ENCODE data around the gene RAP2A.
A peak's percentile ranks its signal among the peaks of the same experiment; 100 is the strongest.

RAP2A gene

GRCh38 chr13:97448503-97449251, 14.7 kb downstream of the RAP2A start:
- no peak for DNase-seq (ENCODE audit: low read depth)

- DNase-seq (ENCODE audit: low read depth), result no peak
Measured at GRCh38 chr13:97454699-97455098, 20.7 kb downstream of the RAP2A start.

- DNase-seq (ENCODE audit: low read depth), result no peak
Measured at GRCh38 chr13:97456047-97456446, 22.1 kb downstream of the RAP2A start.

GRCh38 chr13:97459215-97459777, 25.3 kb downstream of the RAP2A start:
- DNase-seq (ENCODE audit: low read depth), result no peak

DNA sequence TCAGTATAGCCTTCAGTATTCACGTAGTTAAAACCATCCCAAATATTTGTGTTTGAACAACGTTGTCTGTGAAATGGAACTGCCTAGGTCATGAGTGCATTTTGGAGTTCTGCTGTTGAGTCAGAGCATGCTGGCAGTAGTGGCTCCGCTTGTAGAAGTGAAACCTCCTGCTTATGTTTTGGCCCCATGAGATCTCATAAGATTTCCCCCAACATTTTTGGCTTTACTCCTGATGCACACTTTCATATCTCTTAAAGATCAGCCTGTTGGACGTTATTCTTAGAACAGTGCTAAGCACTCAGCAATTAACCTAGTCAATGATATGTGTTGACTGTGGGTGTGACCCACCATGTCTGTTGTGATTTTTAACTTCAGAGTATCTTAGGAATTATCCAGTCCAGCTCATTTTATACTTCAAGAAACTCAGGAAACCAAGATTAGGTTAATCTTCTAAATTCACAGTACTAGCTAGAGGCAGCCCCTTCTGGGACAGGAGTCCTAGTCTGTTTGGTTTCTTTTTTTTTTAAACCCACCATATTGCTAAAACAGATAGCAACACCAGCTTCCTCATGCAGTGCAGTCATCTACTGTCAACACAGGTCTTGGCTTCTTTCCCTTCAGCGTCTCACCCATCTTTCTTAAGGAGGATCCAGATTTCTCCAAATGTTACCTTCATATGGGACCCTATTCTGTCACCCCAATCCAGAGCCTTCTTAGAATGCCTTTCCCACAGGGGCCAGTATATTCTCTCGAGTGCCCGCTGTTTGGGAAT, 26.2 kb downstream of the RAP2A start:
- peak; percentile 30 for DNase-seq (ENCODE audit: low read depth)

DNA sequence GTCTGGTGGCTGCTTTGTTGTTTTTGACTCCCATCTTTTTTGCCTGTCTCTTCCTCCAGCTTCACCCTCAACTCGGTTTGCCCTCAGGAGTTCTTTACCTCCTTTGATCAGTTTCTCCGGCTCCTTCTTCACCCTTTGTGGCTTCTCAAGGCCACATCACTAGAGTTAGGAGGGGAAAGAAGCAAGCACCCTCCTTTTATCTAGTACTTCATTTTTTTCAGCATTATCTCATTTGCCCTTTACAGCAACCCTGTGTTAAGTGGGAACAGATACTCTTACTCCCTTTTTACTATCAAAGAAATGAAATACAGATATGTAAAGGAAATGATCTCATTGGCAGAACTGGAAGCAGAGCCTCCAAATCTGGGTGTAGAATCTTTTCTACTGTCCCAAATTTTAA, 26.9 kb downstream of the RAP2A start:
- no peak for DNase-seq (ENCODE audit: low read depth)

GRCh38 chr13:97464561-97464960, 30.6 kb downstream of the RAP2A start:
- DNase-seq (ENCODE audit: low read depth), result no peak

DNA sequence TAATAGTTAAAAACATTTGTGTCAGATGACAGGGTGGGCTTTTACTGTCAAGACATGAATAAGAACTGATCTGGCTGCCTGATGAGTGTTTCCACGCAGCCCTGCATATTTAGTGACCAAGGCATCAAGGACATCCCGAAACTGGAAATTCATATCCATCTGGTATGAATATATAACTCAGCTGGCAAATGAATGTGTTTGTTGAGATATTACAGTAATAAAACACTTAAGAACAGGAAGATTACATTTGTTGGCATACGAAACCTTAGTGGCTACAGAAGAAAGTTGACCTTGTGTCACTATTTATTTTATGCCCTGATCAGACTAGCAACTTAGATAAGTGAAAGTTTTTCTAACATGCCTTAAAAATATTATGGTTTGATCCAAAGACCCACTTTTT, 32.8 kb downstream of the RAP2A start:
- DNase-seq (ENCODE audit: low read depth), result no peak

- DNase-seq (ENCODE audit: low read depth), result peak; percentile 17
Measured at GRCh38 chr13:97468331-97468730, 34.4 kb downstream of the RAP2A start.

DNA sequence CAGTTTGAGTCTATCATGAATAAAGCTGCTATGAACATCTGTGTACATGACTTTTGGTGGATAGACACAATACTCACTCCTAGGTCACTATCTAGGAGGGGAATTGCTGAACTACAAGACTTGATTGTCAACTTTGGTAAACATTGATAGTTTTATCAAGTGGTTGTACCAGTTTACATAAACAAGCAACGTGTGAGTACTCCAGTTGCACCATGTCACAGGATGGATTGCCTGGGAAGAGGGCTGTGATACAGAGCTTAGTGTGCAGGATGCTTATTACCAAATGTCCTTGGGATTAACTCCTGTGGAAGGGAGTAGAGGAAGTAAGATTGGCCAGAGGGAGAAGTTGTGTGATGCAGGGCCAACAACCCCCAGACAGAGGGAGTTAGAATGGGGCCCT, 37.7 kb downstream of the RAP2A start:
- no peak for DNase-seq (ENCODE audit: low read depth)

- DNase-seq (ENCODE audit: low read depth), result no peak
Measured at GRCh38 chr13:97474349-97474980, 40.5 kb downstream of the RAP2A start.

GRCh38 chr13:97475011-97475410, 41.0 kb downstream of the RAP2A start:
- no peak for DNase-seq (ENCODE audit: low read depth)

GRCh38 chr13:97477844-97478243, 43.9 kb downstream of the RAP2A start:
- DNase-seq (ENCODE audit: low read depth), result no peak

DNA sequence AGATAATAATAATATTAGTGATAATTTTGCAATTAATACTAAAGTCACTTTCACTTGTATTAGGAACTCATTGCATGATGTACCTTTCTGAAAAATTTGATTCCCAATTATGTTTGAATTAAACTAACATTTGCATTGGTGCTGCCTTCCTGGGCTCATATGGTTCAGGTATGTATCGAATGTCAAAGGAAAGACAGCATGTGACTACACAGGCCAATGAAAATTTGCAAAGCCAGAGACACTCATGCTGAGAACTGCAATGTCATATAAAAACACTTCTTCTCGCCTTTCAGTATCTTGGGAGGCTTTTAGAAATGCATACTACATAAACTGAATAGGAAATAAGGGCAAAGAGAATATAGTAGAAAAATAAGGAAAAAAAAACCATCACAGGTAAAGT, 44.3 kb downstream of the RAP2A start:
- DNase-seq (ENCODE audit: low read depth), result no peak

DNA sequence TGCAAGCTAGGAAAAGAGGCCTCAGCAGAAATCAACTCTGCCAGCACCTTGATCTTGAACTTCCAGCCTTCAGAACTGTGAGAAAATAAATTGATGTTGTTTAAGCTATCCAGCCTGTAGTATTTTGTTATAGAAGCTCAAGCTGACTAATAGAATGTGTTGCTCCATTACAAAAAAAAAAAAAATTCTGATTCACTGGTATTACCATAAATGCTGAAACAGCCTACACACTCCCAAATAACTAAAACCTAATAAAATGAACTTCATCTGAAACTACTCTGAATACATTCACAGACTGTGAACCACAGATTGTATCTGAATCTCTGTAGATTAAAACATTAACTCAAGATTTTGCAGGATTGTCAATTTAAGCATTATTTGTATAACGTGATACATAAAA, 49.5 kb downstream of the RAP2A start:
- DNase-seq (ENCODE audit: low read depth), result no peak

- no peak for DNase-seq (ENCODE audit: low read depth)
Measured at GRCh38 chr13:97484301-97484700, 50.3 kb downstream of the RAP2A start.

GRCh38 chr13:97485320-97485719, 51.4 kb downstream of the RAP2A start:
- DNase-seq (ENCODE audit: low read depth), result no peak

DNA sequence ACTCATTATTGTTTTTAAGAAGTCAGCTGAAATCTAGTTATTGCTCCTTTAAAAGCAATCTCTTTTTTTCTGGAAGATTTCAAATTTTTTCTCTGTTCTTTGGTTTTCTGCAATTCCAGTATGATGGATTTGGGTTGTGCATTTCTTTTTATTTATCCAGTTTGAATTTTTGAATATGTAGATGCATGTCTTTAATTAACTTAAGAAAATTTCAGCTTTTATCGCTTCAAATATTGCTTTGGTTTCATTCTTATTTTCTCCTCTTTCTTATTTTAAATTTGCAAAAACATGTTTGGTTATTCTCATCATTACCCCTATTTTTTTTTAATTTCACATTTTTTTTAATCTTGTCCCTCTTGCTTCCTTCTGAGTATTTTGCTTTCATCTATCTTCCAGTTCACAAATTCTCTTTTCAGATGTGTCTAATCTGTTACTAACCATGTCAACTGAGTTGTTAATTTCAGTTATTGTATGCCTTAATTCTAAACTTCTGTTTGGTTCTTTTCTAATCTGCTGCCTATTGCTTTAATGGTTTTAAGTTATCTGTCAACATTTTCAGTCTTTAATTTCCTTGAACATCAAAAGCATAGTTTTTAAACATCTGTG, 56.8 kb downstream of the RAP2A start:
- DNase-seq (ENCODE audit: low read depth), result no peak

- DNase-seq (ENCODE audit: low read depth), result no peak
Measured at GRCh38 chr13:97491452-97491851, 57.5 kb downstream of the RAP2A start.

DNA sequence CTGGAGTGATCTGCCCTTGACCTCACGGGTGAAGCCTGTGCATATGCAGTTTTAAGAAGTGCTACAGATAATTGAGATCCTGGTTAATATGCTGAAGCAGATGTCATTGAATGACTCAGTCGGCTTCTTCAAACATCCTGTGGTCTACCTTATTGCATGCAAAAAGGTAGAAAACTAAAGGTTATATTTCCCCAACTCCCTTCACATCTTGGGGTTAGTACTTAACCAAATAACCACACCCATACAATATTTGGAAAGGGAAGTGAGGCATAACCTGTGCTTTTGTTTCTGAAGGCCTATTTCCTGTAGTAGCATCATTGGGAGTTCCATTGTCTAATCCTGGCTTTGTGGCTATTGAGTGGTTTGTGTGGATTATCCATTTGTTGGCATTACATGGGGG, 58.3 kb downstream of the RAP2A start:
- DNase-seq (ENCODE audit: low read depth), result no peak

DNA sequence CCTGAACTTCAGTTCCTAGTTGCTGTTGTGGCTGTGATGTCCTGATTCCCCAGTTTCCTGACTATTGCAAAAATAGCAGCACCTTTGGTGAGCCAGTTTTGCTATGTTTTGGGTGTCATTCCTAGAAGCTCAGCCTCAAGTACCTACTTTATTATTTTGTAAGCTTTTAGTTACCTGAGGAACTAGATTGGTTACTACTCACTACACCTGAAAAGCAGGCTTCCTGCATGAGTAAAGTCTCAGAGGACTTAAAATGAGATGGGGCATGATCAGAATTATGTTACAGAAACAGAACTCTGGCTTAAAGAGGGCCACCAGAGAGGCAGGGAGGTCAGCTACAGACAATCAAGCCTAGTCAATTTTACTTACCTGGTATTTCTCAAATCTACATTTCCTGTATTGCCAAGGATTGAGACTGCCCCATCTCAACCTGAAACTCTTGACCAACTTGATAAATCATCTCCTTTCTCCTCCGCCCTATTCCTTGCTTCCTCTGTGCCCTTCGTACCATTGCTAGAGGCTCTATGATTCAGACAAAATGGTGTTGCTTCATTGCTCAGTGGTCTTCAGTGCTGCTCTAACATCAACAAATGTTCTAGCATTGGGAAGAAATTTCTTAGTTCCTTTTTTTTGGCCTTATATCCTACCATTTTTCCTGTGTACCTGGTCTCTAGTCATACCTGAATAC, 58.9 kb downstream of the RAP2A start:
- no peak for DNase-seq (ENCODE audit: low read depth)

DNA sequence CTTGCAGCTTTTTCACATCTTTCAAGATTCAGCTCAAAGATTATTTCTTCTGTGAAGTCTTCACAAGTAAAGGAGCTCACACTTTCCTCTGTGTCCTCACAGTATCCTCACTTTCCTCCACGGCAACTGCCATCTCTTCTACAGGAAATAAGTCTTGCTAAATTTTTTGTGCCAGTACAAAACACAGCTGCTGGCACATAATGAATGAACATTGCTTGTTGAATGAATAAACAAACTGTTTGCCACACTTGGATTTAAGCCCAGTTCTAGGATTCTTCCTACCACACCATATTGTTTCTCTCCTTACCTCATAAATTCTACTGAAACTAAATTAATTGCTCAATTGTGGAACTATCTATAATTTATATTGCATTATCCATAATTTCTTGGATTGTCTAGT, 59.5 kb downstream of the RAP2A start:
- DNase-seq (ENCODE audit: low read depth), result no peak

All from fibroblast of the conjunctiva (primary cell).